ENCODE results near the gene SLC2A3. TPM values are rescaled to one million over a fixed set of nuclear protein-coding genes. Genes with fewer than 3 reads are reported as not detected.
A peak's percentile ranks its signal among the peaks of the same experiment; 100 is the strongest.

The SLC2A3 gene
- total and polyA plus RNA-seq, 2 donors (not counting 3 experiments of a cell fraction or from before 2014, with no cell fraction given), result 13.9 to 20.8 TPM

GRCh38 chr12:7892186-7892980 is 43.6 kb downstream of the SLC2A3 start:
- POLR2A ChIA-PET, result no interaction called here
- H3K4me2 ChIP-seq (ENCODE audit: insufficient read depth, low read length), result no peak overlapping the region
- intact Hi-C loops (cut with micrococcal nuclease), result no loop called here

More at GRCh38 chr12:7892186-7892980, 43.6 kb downstream of the SLC2A3 start:
- dilution Hi-C loops (cut with MboI; ENCODE audit: extremely low pct_ligation_motif_present, low sequenced_read_pairs), result no loop called here
- no peak overlapping the region for H3K9ac ChIP-seq (replicated peaks; ENCODE audit: extremely low read depth, insufficient read depth, low read length)
- no peaks in the 10 kb centered on the region for H3K9me1 ChIP-seq (replicated peaks; ENCODE audit: control insufficient read depth, extremely low read depth, insufficient read depth, low read length)
- H2AFZ ChIP-seq (ENCODE audit: low read depth, low read length), result no peak overlapping the region
- H3K27me3 ChIP-seq (ENCODE audit: control insufficient read depth in 2 of 2, insufficient read depth in 2 of 2, low read length in 2 of 2), result peaks cover 0 to 6% of the 10 kb centered on the region in 2 experiments
- BruUV-seq (replicated peaks), result no TSS peak
- DNase-seq (ENCODE audit: low read depth, low spot score), result no peak
- no peaks in the 10 kb centered on the region for H3K36me3 ChIP-seq (ENCODE audit: control insufficient read depth in 2 of 2, extremely low read depth in 1 of 2, insufficient read depth in 2 of 2, low read length in 2 of 2)
- no peak overlapping the region for H3K27ac ChIP-seq (ENCODE audit: insufficient read depth, low read depth, low read length)
- no peaks in the 10 kb centered on the region for H3K9me3 ChIP-seq (replicated peaks; ENCODE audit: control insufficient read depth, insufficient read depth, low read length)
- CTCF ChIA-PET, result interaction anchor here (1.1 kb wide), 1 partner anchor 61 kb away, joined by 3 read pairs; no protein-coding TSS in a partner anchor
- FAIRE-seq, result peak; percentile 12
- H3K4me3 ChIP-seq (replicated peaks in 1 of 3; ENCODE audit: insufficient read depth in 1 of 3, low read depth in 1 of 3, low read length in 3 of 3), result no peak overlapping the region
- H3K79me2 ChIP-seq (ENCODE audit: control insufficient read depth, insufficient read depth, low read length), result no peaks in the 10 kb centered on the region
- TF ChIP-seq GATA2 (IDR thresholded peaks at IDR 0.05; ENCODE audit: insufficient read depth, insufficient read length, low read depth, low read length) (no peak), POLR2A (IDR thresholded peaks at IDR 0.05; ENCODE audit: low read depth, low read length) (no peak), JUN (IDR thresholded peaks at IDR 0.05; ENCODE audit: borderline replicate concordance, insufficient read depth, insufficient read length, low read depth) (no peak), FOS (IDR thresholded peaks at IDR 0.05; ENCODE audit: borderline replicate concordance, insufficient read depth, low read length) (no peak), CTCF (IDR thresholded peaks at IDR 0.05; ENCODE audit: extremely low read depth in 1 of 2, insufficient read depth in 1 of 2, low read depth in 1 of 2, low read length in 2 of 2) (no peak), MYC (IDR thresholded peaks at IDR 0.05; ENCODE audit: low read depth, low read length) (no peak), MAX (IDR thresholded peaks at IDR 0.05; ENCODE audit: insufficient read depth, insufficient read length) (no peak), EZH2 (IDR thresholded peaks at IDR 0.05; ENCODE audit: borderline replicate concordance, low read depth, low read length, severe bottlenecking) (no peak), POLR2AphosphoS5 (IDR thresholded peaks at IDR 0.05; ENCODE audit: insufficient read depth, low read depth, low read length) (no peak)
- no peaks in the 10 kb centered on the region for H4K20me1 ChIP-seq (replicated peaks; ENCODE audit: control insufficient read depth, extremely low read depth, insufficient read depth, low read length)
- H3K4me1 ChIP-seq (ENCODE audit: control insufficient read depth, extremely low read depth, insufficient read depth, low read length), result no peaks in the 10 kb centered on the region
